OCI-LY3 (cell line): Measurements from ENCODE around the gene ZSCAN10.

Experiments
- CTCF ChIP-seq: fragments of 200-600, 300-600 bp; sonication (generic); IDR thresholded peaks from 2 replicates; pipeline ENCODE4 v1.5.1; 2014; ENCODE audit warnings: antibody characterized with exemption, low read length, low read depth
- EZH2phosphoT487 ChIP-seq: fragments of 200-600 bp; shearing (Covaris generic); IDR thresholded peaks from 2 replicates; pipeline ENCODE4 v1.6.1; 2018; ENCODE audit warnings: antibody characterized with exemption, mixed run types, low read depth

GRCh38 chr16:3073448-3073847 lies 25.6 kb downstream of the ZSCAN10 start:
- TF ChIP-seq CTCF (no peak), EZH2phosphoT487 (no peak)
